Measurements from ENCODE around the gene UGT1A7.

UGT1A7 gene

GRCh38 chr2:233819884-233820773 is 138.4 kb downstream of the UGT1A7 start:
- DNase-seq, result no peak

- no peak for DNase-seq
Observed at GRCh38 chr2:233820774-233821105, 139.0 kb downstream of the UGT1A7 start.

DNA sequence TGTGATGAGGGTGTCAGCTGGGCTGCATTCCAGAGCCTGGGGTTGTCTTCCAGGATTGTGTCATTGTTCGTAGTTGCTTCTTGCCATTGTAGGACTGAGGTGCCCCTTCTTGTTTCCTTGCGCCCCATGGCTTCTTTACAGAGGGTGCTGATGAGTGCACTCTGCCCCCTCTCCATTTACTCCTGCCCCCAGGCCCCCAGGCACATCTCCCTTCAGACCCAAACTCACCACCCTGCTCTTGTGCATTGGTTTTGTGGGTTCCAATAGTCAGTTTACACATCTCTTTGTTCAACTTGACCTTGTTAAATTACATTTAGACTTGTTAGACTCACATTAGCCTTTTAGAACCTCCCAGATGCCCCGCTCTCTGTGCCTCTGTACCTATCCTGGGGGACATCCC is 139.5 kb downstream of the UGT1A7 start:
- no peak for DNase-seq

DNA sequence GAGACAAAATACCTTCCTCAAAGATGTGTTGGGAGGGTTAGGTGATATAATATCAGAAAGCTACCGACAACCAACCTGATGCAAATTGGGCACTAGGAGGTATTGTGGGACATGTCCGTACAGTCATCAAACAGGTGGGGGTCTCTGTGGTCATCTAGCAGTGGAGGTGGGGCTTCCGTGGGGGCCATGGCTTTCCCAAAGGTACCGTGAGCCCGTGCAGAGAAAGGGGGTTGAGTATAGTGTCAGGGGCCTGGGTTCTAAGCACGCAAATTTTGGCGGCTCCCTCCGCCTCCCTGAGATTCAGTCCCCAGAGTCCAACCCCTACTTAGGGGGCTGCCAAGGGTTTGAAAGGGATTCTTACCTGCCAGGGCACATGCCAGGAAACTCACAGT is 140.0 kb downstream of the UGT1A7 start:
- DNase-seq, result no peak

GRCh38 chr2:233822101-233822771 is 140.5 kb downstream of the UGT1A7 start:
- no peak for DNase-seq

Measured in fibroblast of skin of right quadriceps (primary cell).